Testis (tissue), 2 donors: Measurements from ENCODE around the gene MYH9.

Experiments
- CTCF ChIP-seq, 3 experiments: fragments of 450-650 bp in 2 of 3; fragments of 200-600 bp in 1 of 3; sonication (generic) in 1 of 3; IDR thresholded peaks; one replicate each; pipeline ENCODE4 v1.5.1; 2016 to 2019; ENCODE audit warnings: antibody characterized with exemption in 3 of 3, mild to moderate bottlenecking in 2 of 3, moderate library complexity in 1 of 3
- POLR2A ChIP-seq: fragments of 450-650 bp; IDR thresholded peaks from one replicate; pipeline ENCODE4 v1.6.1; 2017; ENCODE audit warnings: antibody characterized with exemption, mild to moderate bottlenecking, moderate library complexity

GRCh38 chr22:36294801-36295200 lies 93.0 kb downstream of the MYH9 start:
- TF ChIP-seq CTCF (IDR thresholded peaks at IDR 0.05) (no peak), POLR2A (no peak)
